LoVo (cell line): ENCODE measurements around the gene IMPACT.

ENCODE experiments used
- DNase-seq: peaks from one replicate; pipeline ENCODE4 v3.0.0-alpha.2; 2016; ENCODE audit warnings: low spot score

IMPACT gene

DNA sequence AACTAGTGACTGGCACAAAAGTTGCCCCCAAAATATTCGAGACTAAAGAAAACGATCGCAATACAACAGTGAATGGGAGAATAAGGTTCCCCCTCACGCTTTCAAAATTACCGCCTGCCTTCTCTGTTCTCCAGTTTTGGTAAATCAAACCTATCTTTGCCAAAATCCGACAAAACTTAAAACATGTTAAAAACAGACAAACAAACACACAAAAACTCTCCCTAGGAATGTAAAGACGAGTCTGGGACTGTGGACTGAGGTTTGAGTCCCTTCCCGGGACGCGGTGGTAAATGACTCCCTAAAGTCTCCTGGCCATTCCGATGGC, 435 bp upstream of the IMPACT start:
- no peak for DNase-seq

DNA sequence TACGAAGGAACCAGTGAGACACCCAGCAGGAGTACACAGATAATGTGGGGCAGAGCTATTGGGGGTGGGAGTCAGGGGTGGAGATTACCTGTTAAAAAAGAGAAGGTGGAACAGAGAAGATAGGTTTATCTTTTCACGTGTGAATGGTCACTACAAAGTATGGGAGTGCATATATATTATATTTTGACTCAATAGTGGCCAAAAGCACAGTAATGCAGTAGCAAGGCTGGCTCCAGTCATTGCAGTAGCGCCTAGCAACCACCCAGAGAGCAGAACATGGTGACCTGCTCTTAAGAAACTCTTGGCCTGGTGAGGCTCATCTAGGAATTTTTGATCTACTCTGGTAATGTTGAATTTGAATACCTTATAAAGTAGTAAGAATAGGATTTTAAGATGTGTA, 1.0 kb downstream of the IMPACT start:
- no peak for DNase-seq

DNA sequence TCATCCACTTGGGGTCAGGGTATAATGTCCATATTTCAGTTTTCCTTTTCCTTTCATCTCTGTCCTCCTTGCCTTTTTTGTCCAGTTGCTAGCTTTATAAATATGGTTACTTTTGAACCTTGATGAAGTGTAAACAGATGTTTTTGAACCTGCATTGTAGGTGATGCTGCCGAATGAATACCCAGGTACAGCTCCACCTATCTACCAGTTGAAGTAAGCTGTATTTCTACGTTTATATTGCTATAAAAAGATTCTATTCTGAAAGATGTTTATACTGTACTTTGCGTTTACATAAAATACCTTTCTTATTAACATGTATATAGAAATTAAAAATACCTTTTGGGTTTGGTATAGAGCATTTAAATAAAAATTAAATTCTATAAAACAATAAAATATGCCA, 2.2 kb downstream of the IMPACT start:
- DNase-seq: no peak

DNA sequence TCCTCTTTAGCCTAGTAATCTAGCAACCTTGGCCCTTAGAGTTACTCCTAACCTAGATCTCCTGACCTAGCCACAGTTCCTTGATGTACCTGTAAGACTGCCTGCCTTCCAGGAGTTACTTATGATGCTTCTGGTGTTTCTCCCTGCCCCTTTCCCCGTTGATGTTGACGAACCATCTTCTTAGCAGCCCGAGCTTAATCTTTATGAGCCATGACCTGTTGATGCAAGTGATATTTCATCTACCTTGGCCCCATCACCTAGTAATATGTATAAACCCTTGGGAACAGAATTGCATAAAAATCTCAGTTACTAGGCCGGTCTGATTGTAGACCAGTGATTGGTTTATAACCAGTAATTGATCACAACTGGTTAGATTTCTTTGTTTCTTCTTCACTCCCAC, 2.7 kb downstream of the IMPACT start:
- DNase-seq: no peak

DNA sequence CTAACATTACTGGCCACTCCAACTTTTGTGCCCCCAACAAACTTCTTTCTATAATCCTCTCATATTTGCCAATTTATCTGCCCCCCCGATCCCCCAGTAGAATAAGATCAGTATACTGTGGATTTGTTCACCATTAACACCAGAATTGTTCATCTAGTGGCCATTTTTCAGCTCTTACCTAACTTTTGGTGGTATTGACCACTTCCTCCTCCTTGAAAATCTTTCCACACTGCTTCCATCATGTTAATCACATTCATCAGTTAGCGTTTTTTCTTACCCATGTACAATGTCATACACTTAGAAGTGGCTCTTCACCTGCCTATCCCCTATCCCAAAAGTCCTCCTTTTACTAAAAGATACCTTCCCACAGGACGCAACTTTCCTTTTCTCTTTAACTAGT, 6.1 kb downstream of the IMPACT start:
- no peak for DNase-seq

DNA sequence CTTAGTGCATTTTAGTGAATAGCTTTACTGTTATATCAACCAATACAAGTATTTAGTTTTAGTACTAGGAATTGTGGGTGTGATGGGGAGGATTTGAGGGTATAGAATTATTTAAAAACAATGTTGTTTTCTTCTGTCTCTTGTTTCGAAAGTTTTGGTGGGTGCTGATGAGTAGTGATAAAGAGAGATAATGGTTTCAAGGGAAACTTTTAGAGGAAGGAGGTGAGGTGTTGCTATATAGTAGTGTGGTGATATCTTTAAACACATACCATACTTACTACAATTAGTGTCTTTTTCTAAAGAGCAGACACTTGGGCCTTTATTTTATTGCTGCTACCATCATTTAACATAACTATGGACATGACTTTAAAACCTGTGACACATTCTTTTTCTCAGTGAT, 10.5 kb downstream of the IMPACT start:
- DNase-seq: no peak

DNA sequence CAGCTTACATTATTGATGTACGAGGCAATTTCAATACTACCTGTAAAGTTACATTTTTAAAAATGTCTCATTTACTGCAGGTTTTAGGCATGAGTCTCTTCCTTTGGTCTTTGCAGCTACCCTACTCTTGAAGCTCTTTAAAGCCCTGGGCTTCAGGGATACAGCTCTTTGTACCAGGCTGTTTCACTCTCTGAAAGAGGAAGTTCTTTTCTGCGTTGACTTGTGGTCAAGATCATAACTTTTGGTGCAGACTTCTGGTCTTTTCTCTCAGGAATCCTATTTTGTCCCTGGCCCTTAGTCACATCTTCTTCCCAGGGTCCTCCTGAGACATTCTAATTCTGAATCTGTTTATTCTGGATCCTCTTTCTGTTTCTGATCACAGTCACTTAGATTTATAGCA, 17.4 kb downstream of the IMPACT start:
- DNase-seq: no peak

DNA sequence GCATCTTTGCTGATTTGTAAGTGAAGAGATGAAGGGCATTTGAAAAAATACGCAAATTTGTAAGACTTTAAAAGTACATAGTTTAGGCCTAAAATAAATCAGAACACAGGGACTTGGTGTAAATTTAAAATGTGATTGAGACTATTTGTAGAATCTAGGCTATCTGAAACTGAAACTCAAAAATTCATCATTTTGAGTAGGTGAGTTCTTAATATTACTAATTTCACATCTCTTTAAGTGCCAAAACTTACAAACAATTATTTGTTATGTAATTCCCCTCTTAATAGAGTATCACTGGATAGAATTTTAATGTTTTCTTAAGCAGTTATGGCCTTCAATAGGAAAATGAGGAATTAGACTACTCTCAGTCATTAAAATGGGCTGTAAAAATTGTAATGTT, 20.0 kb downstream of the IMPACT start:
- DNase-seq: no peak

DNA sequence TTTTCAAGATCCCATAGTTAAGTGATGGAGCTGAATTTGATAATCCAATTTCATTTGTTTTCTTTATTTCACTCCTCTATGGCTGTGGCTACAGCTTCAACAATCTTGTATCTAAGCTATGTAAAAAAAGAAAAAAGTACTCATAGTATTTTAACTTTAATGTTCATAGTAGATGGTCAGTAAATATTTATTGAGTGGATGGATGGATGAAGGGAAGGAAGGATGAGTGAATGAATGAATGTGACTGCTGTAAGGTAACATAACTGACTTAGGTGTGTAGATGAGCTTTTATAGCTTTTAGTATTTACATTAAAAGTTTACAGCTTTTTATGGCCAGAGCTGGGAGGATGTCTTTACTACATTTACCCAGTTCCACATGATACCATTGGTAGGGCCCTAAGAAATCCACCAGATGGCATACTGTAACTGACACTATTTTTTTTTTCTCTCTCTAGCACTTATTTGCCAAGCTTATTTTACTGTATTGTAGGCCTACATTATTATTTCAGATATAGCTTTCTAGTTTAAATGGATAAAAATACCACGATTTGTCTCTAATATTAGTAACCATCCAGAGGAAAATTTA, 20.6 kb downstream of the IMPACT start:
- DNase-seq: peak; percentile 32

DNA sequence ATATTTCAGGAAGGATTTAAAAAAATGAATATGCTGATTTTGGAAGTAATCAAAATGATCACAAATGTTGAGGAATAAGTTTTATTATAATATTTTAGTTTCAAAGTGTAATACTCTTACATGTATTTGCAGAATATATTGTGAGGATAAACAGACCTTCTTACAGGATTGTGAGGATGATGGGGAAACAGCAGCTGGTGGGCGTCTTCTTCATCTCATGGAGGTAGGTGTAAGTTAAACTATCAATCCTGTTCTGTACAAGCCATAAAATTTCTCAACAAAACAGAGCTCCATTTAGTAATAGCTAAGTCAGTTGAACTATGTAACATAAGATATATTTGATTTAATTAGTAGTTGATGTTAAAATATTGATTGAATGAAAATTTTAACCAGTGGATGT, 21.5 kb downstream of the IMPACT start:
- no peak for DNase-seq

DNA sequence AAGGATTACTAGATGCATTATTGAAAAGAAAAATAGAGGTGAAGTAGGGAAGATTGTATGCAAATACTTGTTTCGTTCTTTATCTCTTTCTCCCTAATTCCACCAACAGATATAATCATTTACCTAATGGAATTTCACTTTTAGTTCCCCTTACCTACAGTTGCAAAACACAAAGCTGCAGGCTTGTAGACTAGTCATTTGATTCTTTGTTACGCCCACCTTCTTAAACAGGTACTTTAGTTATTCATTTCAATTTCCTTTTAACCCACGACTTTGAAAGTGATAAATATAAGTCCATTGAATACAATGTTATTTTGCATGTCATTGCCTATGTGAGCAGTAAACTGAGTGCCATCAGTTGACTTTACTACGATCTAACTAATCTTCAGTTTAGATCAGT, 30.1 kb downstream of the IMPACT start:
- no peak for DNase-seq

DNA sequence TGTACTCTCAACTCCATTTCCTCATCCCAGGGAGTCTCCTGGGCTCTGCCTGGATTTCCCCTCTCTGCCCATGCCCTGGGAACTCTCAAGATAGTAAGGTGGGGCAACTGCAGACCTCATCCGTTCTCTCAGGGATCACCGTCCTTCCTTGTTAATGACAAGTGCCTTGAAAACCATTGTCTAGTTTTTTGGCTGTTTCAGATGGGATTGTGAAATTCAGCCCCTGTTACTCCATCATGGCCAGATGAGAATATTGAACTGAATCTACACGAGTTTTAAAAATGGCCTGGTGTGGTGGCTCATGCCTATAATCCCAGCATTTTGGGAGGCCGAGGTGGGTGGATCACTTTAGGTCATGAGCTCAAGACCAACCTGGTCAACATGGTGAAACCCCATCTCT, 33.3 kb downstream of the IMPACT start:
- no peak for DNase-seq

DNA sequence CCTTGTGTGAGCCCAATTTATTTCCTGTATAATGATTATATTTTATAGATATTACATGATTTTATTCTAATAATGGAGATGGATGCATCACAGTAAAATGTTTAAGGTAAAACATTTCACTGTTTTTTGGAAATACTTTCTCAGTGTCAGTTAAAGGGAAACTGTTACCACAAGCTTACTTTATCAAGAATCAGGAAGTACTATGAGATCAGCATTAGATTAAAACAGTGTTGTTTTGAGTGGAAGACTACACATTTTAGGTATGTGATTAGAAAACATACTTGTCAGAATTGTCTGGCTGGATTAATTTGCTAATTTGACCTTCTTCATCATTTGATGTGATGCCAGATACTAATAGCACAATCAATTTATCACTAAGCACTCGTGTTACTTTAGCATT, 33.9 kb downstream of the IMPACT start, which contains the start of gene HRH4:
HRH4 (plus strand) TSS at position 250 of the 400 bp plus-strand sequence; CDS start at position 342, 92 bp downstream.
- no peak for DNase-seq

DNA sequence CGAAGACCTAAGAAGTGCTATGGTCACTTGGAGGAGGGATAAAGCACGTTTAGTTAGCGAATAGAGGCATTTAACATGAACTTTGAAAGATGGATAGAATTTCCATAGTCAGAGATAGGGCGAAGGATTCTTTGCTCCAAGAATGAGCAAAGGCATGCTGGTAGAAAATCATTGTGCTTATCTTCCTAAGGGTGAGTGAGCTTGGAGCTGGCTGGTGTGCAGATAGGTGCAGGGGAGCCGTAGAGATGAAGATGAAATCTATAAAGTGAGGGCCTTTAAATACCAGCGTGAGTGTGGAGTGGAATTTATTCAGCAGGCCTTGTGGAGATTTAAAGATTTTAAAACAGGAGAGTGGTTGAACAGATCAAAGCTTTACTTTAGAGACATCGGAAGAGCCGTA, 35.5 kb downstream of the IMPACT start:
- no peak for DNase-seq

DNA sequence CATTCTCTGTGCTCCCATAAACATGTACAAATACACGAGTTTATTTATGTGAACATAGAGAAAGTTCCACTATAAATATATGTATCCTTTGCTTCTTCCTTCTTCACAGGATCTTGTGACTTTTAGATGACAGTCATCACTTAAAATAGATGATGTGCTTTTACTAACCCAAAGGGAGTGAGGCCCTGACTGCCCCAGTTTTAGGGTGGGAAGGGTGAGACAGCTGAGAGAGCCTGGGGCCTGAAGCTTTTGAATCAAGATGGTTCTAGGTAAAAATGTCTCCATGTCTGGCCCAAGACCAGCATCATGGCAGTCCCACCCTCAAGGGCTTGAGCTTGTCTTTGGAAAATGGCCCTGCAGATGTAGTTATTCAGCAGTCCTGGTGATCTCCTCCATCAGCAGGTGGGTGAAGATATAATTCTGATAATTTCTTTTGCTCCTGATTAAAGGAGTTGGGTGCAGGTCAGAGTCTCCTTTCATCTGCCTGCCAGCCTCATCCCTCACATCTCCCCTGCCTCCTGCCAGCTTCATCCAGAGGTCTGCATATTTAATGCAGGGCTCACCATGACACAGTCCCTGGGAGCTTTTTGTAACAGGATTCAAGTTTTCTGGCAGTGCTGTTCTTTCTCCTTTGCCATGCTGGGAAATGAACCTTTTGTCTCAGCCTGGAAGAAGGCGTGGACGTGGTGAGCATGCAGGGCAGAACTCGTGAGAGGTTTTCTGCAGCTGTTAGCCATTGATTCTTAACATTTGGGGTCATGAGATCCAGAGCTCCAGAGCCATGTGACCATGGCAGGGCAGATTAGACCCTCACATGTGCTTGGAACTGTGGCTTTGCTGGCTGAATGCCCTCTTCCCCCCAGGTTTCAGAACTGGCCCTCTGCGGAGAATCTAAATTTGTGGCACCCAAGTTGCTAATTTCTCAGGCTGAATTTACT, 36.6 kb downstream of the IMPACT start:
- no peak for DNase-seq

DNA sequence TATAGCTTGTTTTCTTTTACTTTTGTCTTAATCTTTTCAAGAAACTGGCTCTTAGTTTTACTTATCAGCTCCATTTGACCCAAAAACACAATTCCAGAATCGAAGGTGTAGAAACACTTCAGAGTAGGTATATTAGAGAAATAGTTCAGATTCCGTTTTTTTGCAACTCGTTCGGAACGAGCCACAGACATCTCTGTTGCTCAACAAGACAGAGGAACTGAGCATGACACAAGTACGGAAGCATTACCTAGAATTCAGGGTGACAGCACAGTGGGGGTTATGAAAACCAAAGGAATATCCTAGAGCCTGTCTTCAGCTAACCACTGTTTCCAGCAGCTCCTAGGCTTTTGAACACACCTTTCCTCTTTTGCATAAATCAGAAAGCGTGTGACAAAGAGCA, 39.0 kb downstream of the IMPACT start:
- no peak for DNase-seq

DNA sequence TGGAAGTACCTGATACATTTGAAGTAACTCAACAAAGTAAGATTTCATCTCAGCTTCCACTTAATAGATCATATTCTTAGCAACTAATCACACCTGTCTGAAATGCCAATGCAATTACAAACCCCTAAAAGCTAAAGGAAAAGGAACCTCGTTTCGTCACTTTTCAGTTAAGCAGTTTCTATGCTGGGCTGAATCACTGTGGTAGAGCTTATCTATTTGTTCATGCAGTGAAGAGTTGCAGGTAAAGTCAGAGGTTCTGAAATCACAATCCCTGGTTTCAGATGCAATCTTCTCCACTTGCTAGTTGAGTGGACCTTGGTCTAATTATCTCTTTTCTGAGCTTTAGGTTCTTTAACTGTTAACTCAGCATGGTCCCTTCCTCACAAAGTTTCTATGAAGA, 40.3 kb downstream of the IMPACT start:
- DNase-seq: no peak

DNA sequence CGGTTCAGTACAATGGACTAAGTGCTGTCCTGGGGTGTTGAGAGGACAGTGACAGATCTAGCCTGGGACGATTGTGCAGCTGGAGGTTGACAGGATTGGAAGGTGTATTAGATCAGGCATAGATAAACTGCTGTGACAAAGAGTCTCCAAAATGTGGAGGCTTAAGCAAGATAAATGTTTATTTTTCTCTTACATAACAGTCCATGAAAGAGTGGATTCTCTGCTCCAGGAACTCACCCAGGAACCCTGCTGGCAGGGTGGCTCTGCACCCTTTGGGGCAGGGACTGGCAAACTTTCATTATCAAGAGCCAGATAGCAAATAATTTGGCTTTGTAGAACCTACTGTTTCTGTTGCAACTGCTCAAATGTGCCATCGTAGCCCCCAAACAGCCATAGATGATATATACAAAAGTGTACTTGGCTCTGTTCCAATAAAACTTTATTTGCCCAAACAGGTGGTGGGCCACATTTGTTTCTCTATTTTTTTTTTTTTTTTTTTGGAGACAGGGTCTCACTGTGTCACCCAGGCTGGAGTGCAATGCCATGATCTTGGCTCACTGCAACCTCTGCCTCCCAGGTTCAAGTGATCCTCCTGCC, 43.6 kb downstream of the IMPACT start:
- DNase-seq: no peak

DNA sequence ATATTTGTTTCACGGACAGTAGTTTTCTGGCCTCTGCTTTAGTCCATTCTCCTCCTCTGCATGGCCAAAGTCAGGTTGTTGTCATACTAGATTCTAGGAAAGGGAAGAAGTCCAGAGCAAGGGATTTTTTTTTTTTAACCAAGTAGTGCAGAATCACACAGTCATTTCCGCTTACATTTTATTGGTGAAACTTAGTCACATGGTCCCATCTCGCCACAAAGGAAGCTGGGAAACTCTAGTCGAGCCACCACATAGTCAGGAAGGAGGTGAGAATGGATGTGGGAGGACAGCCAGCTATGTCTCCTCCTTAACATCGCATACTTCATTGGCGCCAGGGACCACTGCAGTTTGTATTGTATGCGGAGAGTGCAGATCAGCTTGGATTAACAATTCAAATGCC, 44.3 kb downstream of the IMPACT start:
- DNase-seq: no peak

DNA sequence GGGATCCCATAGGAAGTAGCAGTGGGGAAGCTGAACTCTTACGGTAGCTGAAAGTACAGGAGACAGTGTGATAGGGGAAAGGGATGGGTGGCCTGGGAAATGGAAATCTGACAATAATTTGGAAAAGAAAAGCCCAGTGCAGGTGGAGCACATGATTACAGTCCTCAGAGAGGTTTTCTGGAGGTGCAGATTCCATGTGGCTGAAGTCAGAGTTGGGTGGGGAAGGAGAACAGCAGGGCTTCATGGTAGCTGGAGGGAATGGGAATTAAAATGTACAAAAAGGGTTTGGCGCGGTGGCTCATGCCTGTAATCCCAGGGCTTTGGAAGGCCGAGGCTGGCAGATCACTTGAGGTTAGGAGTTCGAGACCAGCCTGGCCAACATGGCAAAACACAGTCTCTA, 46.1 kb downstream of the IMPACT start:
- no peak for DNase-seq

DNA sequence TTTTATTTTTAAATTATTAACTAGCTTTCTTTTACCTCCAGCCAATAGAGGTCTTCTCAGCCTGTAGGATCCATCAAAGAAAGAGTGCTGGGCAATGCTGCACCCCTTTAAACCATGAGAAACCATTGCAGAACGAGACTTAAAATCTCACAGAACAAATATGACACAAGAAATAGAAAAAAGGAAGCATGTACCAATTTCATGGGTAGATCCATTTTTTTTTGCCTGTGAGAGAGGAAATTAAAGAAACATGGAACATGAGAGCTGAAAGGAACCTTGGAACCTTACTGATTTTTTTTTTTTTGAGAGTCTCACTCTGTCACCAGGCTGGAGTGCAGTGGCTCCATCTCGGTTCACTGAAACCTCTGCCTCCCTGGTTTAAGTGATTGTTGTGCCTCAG, 47.9 kb downstream of the IMPACT start:
- DNase-seq: no peak

DNA sequence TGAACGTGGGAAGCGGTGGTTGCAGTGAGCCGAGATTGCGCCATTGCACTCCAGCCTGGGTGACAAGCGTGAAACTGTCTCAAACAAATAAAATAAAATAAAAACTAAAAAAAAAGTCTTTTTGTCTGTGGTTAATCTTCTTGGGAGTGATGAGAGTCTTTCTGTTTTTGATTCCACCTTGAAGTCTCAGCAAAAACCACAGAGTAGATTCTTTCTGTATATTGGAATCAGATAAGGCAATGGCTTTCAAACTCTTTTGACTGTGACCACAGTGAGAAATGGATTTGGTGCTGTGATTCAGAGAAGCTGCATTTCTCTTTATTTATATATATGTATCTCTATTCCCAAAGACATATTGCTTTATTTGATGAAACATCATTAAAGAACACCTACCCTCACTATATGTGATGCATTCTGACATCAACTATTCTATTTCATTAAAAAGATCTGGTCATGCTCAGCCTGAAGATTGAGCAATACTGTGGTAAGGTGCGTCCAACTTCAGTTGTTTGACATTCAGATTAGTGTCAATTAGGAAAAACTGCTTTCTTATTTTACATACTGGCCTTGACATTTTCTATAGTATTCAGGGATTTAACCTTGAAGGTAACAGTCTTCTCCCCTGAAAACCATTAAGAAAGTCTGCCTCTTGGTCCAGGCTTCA, 49.6 kb downstream of the IMPACT start:
- DNase-seq: no peak

DNA sequence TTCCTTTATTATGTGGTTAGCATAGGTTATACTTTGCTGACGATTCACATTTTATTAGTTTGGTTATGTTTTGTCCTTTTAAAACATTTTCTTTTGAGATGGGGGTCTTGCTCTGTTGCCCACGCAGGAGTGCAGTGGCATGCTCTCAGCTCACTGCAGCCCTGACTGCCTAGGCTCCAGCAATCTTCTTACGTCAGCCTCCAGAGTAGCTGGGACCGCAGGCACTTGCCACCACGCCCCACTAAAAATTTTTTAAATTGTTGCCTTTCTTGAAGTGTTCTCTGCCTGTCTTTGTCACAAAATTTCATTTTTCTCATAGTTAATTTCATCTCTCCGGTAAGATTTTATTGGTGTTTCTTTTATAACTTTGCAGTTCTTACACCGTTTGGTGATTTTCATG, 52.9 kb downstream of the IMPACT start:
- DNase-seq: no peak
